ENCODE data around the gene LHX8. TPM values are rescaled to one million over a fixed set of nuclear protein-coding genes. Genes with fewer than 3 reads are reported as not detected.

LHX8 gene
- total RNA-seq, 1 experiment from 2014 or later, result not detected

DNA sequence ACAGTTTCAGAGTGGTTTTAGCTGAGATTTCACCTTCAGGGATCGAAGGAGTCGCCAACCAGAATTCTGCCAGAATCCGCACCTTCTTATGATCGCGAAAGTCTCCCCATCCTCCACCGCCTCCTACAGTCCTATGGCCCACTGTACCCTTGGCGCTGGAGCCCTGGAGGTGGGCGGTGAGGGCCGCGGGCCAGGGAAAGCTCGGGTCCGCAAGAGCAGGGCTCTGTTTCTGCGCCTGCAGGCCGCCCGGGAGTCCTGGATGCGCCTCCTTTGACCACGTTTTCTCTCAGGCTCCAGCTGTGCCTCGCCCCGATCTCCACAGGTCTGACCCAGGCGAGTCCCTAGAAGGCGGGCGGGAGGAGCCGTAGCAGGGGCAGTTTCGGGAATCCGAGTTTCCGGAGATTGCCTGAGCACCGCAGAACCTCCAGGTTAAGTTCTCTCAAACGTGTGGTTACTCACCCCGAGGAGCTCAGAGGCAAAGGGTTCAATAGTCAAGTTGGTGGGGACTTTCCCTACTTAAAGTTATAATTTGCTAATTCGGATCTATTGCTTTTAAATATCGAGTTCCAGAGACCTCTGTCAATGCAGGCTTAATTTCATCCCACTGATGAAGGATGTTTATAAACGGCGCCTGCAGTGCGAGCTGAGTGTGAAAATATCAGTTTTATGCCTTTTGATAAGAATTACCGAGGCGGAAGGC is 3.2 kb upstream of the LHX8 start:
- no peak overlapping the region for H3K27ac Mint-ChIP-seq
- H3T11ph ChIP-seq (ENCODE audit: low read length), result no peak overlapping the region
- no peak overlapping the region for H4K5ac ChIP-seq (ENCODE audit: insufficient read length, low read depth, low read length)
- no peak overlapping the region for H3K27ac ChIP-seq (ENCODE audit: insufficient read length, low read depth, low read length)
- H3K23me2 ChIP-seq (ENCODE audit: insufficient read length, low read depth, low read length, poor library complexity, severe bottlenecking), result peaks cover 37% of the 10 kb centered on the region
- no peak overlapping the region for H2BK15ac ChIP-seq (ENCODE audit: low read depth, low read length)
- no peak overlapping the region for H2BK120ac ChIP-seq (ENCODE audit: low read depth, low read length, poor library complexity, severe bottlenecking)
- no peak overlapping the region for H3K4ac ChIP-seq (ENCODE audit: low read depth, low read length)
- no peak overlapping the region for H3K18ac ChIP-seq (ENCODE audit: insufficient read length, low read depth, low read length)
- no peak overlapping the region for H4K91ac ChIP-seq (ENCODE audit: insufficient read length, low read depth, low read length)
- no peak overlapping the region for H3K9ac ChIP-seq (ENCODE audit: extremely low read depth, insufficient read length, low read length)
- H3K4me3 Mint-ChIP-seq, result peak overlapping the region; percentile 29 to 79
- H3K9me3 ChIP-seq (ENCODE audit: control insufficient read depth, low read depth, low read length), result no peaks in the 10 kb centered on the region
- H3K14ac ChIP-seq (ENCODE audit: insufficient read depth, low read length), result no peak overlapping the region; the same call in 1 of the 2 replicates
- H3K4me2 ChIP-seq (ENCODE audit: insufficient read depth, insufficient read length, low read length), result peak overlapping the region; percentile 58
- TF ChIP-seq, protein P1, sequence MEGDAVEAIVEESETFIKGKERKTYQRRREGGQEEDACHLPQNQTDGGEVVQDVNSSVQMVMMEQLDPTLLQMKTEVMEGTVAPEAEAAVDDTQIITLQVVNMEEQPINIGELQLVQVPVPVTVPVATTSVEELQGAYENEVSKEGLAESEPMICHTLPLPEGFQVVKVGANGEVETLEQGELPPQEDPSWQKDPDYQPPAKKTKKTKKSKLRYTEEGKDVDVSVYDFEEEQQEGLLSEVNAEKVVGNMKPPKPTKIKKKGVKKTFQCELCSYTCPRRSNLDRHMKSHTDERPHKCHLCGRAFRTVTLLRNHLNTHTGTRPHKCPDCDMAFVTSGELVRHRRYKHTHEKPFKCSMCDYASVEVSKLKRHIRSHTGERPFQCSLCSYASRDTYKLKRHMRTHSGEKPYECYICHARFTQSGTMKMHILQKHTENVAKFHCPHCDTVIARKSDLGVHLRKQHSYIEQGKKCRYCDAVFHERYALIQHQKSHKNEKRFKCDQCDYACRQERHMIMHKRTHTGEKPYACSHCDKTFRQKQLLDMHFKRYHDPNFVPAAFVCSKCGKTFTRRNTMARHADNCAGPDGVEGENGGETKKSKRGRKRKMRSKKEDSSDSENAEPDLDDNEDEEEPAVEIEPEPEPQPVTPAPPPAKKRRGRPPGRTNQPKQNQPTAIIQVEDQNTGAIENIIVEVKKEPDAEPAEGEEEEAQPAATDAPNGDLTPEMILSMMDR (conservative IDR thresholded peaks at IDR 0.05), result peak; percentile 25; the same call in 1 of the 3 replicates
- no peak overlapping the region for H3K23ac ChIP-seq (ENCODE audit: insufficient read length, low read depth, low read length)
- H3K56ac ChIP-seq (ENCODE audit: insufficient read length, low read depth, low read length), result no peak overlapping the region
- WGBS (ENCODE audit: extremely low coverage, insufficient read length, low lambda C conversion rate), result no CpG with 5 or more reads among the region's 36 CpGs
- H3K79me1 ChIP-seq (ENCODE audit: insufficient read depth, low read depth, low read length, poor library complexity, severe bottlenecking), result no peaks in the 10 kb centered on the region
- H3K27me3 Mint-ChIP-seq (ENCODE audit: low read depth), result peaks cover 97% of the 10 kb centered on the region
- H2AK5ac ChIP-seq (ENCODE audit: insufficient read length, low read length), result no peak overlapping the region
- H4K8ac ChIP-seq (replicated peaks; ENCODE audit: insufficient read length, low read depth, low read length), result no peak overlapping the region
- peaks cover 2 to 12% of the 10 kb centered on the region in 2 experiments; a peak in 1 of 5 replicates for H3K9me3 Mint-ChIP-seq
- no peak overlapping the region for H2AFZ ChIP-seq (ENCODE audit: low read length)
- peaks cover 3% of the 10 kb centered on the region; the same call in 1 of the 2 replicates for H3K4me1 ChIP-seq (ENCODE audit: insufficient read depth, low read length)
- peaks cover 0 to 1% (median 0%) of the 10 kb centered on the region in 3 experiments; a peak in 1 of 7 replicates for H3K36me3 Mint-ChIP-seq (ENCODE audit: insufficient read depth in 1 of 3, low read depth in 3 of 3)
- peak; percentile 74 for DNase-seq
- H4K20me1 ChIP-seq (ENCODE audit: control insufficient read depth, insufficient read depth, insufficient read length), result no peaks in the 10 kb centered on the region
- peaks cover 64 to 72% of the 10 kb centered on the region in 2 experiments for H3K4me1 Mint-ChIP-seq
- H2BK5ac ChIP-seq (ENCODE audit: insufficient read length, low read length), result no peak overlapping the region
- no peak overlapping the region for H2BK12ac ChIP-seq (ENCODE audit: insufficient read length, low read depth, low read length)
- no peaks in the 10 kb centered on the region for H3K79me2 ChIP-seq (ENCODE audit: insufficient read depth, low read length)
- H3K27me3 ChIP-seq (ENCODE audit: insufficient read depth, low read length), result peaks cover 75% of the 10 kb centered on the region
- no peak overlapping the region for H2BK20ac ChIP-seq (ENCODE audit: low read depth, low read length, poor library complexity, severe bottlenecking)

Measured in H9 (cell line).